NCI-H1436 treated with DMSO at 0.1 percent for 48 hours (cell line): ENCODE results near the gene ITPRIPL2.

Source experiments
- DNase-seq: peaks from one replicate; lab custom pipeline; 2025; lab: John Stamatoyannopoulos, UW

ITPRIPL2 gene

DNA sequence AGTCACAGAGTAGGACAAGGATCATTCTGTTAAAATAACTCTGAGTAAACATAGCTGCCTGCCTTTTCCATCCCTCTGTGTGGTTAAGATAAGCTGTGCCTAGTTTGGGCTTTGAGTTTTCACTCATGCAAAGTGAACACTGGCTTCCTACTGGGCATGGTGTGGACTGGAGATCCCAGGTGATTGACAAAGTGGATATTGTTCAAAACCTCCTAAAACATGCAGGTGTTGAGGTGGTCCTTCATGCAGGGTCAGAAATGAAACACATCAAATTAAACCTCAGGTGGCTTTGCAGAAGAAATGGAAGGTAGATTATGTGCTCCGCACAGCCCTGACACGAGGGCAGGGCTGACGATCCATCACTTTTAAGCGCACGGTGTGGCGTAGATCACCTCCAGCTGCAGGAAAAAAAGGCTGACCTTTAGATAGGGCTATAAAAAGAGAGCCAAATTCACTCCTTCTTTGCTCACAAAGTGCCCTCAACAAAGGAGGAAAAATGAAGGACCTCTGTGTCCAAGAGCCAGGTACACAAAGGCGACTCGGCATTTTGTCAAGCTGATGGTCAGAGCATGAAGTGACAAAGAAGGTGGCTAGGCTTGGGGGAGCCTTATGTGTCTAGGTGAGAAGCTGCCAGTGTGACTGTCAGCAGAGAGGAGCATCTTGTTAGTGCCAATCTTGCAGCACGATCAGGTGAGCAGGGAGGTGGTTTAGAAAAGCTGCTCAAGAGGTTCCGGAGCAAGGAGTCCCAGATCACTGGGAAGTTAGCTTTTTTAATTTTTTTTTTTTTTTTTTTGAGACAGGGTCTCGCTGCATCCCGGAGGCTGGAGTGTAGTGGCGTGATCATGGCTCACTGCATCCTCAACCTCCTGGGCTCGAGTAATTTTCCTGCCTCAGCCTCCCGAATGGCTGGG is 19.9 kb upstream of the ITPRIPL2 start:
- DNase-seq = no peak

DNA sequence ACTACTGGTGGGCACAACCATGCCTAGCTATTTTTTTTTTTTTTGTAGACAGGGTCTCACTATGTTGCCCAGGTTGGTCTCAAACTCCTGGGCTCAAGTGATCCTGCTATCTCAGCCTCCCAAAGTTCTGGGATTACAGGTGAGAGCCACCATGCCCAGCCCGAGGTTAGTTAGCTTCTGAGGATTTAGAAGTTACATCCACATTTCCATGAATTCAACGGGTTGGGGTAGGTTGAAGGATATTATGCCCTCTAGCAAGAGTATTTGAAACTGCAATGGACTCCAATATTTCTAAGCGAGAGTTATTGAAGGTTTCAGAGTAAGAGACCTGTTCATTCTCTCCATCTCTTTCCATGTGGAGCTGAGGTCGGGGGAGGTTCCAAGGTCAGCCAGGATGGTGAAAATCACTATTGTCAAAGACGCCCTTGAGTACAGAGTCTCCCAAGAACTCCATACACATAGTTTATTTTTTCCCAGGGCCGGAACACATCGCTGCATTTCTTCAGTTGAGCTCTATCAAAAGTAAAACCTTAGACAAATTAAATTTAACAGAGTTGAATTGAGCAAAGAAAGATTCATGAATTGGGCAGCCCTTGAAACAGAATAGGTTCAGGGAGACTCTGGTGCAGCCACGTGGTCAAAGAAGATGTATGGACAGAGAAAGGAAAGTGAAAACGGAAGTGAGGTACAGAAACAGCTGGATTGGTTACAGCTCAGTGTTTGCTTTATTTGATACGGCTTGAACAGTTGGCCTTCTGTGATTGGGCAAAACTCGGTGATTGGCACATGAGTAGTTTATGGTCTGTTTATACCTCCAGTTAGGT is 19.0 kb upstream of the ITPRIPL2 start:
- DNase-seq = no peak

DNA sequence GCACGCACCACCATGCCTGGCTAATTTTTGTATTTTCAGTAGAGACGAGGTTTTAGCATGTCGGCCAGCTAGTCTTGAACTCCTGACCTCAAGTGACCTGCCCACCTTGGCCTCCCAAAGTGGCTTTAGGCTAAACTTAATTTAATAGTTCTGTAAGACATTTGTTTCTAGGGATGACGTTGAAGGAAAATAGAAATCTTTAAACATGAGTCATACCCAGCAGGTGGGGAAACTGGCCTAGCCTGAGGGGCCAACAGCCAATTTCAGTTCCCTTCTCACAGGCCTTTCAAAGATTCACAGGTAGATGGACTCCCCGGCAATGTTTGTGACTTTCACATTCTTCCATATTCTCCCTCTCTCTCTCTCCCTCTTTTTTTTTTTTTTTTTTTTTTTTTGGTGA is 18.1 kb upstream of the ITPRIPL2 start:
- DNase-seq = no peak

DNA sequence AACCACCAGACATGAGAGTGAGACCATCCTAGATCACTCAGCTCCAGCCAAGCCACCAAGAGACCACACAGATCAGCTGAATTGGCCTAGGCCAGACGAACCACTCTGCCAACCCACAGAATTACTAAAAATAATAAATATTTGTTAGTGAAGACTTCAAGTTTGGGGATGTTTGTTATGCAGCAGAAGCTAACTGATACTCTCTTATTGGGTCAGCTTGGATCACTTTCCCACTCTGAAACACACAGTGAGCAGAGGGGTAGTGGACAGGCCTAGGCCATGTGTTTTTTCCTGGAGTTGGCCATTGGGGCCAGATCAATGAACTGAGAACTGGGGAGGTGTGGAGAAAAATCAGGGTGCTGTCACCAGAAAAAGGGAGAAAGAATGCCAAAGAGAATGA is 15.6 kb upstream of the ITPRIPL2 start:
- no peak for DNase-seq

DNA sequence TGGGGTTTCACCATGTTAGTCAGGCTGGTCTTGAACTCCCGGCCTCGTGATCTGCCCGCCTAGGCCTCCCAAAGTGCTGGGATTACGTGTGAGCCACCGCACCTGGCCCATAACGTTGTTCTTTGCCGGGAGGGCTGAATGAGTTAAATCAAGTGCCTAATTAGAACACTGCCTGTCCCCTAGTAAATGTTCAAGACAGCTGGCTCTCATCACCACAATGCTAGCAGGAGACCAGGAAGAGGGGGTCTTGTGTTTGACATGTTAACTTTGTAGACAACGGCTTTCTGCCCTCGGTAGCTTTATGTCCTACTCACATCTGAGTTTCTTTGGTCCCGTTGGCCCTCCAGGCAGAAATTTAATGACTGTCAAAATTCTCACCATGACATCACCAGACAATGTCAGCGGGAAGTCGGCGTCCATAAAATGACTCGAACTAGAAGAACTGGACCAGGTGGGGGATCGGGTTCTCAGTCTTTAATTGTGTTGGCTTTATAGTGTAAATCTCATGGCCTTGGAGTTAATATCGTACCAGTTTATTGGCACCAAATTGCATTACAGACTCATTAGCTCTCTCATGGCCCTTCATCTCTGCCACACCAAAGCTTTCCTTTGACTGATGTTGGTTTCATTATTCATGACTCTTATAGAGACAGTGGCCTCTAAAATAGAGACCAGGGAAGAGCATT is 11.4 kb upstream of the ITPRIPL2 start:
- no peak for DNase-seq

DNA sequence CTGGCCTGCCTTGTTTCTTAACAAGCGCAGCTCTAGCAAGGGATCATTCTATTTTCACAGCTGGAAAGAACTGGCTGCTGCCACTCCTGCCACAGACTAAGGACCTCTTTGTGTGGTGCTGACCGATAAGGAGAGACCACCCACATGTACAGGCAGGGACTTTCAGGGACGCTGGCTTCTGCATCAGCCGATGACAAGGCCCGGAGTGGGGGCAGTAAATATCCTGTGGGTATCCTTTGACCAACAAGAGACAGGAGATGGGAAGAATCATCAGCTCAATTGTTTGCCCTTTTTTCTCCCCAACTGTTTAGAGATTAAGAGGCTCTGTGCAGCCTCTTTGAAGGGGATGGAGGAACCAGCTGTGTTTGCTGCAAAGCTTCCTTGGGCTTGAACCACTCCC is 9.2 kb upstream of the ITPRIPL2 start:
- no peak for DNase-seq

DNA sequence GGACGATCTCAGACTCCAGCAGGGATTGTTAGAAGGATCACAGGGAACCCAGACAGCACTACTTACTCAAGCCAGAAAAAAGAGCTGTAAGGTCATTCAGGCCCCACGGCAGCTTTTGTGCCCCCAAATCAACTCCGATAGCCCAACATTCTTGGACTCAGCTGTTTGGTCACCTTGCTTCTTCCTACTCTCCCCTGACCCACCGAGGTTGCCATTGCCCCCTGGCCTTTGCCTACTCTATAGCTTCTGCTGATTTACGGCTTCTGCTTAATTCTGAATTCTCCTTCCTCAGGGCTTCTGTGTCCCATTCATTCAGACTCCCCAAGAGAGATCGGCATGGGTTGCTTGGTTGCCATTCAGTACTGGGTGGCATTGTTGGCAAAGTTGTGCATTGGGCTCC is 8.6 kb upstream of the ITPRIPL2 start:
- DNase-seq = no peak

DNA sequence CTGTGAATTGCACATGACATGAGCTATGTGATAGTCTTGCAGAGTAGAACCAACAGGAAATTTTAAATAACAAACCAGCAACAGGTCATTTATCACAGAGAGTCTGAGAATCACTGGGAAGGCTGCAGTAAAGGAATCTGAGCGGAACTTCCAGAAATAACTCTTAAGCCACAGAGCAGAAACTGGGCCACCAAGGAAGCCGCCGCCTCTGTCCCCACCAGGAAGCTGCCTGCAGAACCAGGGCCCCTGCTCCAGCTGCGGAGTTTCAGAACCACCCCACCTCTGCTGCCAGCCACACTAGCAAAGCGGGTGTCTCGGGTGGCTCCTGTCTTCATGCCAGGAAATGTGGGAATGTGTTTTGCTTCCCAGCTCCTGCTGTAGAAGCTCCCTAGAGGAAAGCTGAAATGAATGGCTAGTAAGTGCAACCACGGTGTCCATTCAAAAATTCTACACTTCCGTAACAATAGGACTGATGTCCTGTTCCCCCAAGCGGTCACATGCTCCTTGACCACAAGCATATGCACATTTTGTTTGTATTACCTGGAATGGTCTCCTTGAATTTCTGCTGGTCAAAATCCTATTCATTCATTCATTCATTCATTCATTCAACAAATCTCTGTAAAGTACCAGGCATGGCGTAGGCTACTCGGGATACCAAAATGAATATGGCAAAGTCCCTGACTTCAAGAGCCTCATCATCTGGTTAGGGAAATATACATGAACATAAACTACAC is 7.7 kb upstream of the ITPRIPL2 start:
- DNase-seq = no peak

DNA sequence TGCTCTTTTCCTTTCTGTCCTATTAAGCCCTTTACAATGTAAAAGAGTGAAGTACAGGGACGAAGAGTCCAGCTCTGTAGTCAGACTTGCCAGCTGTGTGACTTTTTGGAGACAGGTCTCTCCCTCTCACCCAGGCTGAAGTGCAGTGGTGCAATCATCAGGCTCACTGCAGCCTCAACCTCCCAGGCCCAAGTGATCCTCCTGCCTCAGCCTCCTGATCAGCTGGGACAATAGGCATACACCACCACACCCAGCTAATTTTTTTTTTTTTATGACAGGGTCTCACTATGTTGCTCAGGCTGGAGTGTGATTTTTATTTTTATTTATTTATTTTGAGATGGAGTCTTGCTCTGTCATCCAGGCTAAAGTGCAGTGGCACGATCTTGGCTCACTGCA is 7.1 kb upstream of the ITPRIPL2 start:
- DNase-seq = no peak

DNA sequence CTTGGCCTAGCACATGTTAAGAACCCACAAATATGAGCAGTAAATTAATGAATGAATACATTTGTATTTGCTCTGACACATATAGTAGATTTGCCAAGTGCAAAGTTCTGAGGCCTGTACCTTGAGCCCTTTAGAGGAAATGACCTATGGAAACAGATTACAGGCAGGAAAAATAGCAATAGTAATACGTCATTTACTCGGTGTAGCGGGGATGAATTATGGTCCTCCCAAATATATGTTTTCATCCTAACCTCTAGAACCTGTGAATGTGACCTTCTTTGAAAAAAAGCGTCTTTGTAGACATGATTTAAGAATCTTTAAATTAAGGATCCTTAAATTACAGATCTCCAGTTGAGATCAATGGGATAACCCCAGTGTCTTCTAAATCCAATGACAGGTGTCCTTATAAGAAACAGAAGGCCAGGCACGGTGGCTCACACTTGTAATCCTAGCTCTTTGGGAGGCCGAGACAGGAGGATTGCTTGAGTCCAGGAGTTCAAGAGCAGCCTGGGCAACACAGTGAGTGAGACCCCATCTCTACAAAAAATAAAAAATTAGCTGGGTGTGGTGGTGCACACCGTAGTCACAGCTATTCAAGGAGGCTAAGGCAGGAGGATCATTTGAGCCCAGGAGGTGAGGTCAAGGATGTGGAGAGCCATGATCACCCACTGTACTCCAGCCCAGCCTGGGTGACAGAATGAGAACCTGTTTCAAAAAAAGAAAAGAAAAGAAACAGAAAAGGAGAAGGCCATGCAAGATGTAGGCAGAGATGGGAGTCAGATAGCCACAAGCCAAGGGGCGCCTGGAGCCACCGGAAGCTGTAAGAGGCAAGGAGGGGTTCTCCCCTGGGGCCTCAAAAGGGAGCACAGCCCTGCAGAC is 5.1 kb upstream of the ITPRIPL2 start:
- no peak for DNase-seq

DNA sequence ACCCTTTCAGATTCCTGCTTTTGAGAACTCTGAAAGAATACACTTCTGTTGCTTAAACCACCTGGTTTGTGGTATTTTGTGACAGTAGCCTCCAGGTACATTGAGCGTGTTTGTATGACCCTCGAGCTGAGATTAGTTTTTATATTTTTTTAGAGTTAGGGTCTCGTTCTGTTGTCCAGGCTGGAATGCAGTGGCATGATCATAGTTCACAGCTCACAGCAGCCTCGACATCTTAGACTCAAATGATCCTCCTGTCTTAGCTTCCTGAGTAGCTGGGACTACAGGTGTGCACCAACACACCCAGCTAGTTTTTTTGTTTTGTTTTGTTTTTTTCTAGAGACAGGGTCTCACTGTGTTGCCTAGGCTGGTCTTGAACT is 4.5 kb upstream of the ITPRIPL2 start:
- no peak for DNase-seq

DNA sequence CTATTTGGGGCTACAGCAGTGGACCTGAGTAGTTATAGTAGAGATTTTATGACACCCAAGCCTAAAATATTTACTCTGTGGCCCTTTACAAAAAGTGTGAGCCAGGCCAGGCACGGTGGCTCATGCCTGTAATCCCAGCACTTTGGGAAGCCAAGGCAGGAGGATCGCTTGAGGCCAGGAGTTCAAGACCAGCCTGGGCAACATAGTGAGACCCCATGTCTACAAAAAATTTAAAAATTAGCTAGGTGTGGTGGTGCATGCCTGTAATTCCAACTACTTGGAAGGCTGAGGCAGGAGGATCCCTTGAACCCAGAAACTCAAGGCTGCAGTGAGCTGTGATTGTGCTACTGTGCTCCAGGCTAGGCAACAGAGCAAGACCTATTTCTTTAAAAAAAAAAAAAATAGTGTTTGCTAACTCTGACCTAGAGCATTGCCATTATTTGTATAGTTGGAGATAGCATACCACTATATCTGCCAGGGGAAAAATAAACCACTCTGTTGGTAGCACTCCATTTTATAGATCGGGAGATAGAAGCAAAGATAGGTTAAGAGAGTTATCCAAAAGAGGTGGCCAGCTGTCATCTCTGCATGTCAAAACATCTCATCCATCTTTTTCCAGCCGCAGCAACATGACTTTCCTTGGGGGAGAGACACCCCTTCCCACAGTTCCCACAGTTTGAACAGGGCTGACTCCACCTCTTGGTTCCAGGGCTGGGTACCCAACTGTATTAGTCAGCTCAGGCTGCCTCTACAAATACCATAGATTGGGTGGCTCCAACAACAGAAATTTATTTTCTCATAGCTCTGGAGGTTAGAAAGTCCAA is 3.0 kb upstream of the ITPRIPL2 start:
- no peak for DNase-seq

DNA sequence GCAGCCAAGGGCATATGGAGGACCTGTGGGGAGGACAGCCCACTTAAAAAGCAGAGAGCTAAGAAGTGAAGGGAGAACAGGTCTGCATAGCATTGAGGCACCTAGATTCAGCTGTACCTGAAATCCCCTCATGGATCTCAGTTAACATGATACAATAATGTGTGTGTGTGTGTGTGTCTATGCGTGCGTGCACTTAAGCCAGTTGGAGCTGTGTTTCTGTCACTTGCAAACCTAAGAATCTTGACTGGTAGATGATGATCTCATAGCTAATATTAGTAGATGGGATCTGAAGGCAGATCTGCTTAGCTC is 1.7 kb upstream of the ITPRIPL2 start:
- DNase-seq = no peak

DNA sequence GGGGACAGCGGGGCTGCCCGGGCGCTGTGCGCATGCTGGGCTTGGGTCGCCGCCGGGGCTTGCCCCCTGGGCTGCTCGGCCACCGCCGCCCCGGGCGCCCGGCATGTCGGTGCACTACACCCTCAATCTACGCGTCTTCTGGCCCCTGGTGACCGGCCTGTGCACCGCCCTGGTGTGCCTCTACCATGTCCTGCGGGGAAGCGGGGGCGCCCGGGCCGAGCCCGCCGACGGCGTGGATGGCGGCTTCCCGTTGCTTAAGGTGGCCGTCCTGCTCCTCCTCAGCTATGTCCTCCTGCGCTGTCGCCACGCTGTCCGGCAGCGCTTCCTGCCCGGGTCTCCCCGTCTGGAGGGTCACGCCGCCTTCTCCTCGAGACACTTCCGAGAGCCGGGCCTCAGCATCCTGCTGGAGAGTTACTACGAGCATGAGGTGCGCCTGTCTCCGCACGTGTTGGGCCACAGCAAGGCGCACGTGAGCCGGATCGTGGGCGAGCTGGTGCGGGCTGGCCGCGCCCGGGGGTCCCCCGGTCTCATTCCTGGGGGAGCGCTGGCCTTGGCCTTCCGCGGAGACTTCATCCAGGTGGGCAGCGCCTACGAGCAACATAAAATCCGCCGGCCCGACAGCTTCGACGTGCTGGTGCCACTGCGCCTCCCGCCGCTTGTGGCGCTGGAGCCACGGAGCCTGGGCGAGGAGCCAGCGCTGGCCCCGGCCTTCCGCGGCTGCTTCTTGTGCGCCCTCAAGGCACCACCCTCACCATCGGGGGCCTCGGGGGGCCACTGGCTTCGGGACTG is 789 bp downstream of the ITPRIPL2 start:
- DNase-seq = no peak

DNA sequence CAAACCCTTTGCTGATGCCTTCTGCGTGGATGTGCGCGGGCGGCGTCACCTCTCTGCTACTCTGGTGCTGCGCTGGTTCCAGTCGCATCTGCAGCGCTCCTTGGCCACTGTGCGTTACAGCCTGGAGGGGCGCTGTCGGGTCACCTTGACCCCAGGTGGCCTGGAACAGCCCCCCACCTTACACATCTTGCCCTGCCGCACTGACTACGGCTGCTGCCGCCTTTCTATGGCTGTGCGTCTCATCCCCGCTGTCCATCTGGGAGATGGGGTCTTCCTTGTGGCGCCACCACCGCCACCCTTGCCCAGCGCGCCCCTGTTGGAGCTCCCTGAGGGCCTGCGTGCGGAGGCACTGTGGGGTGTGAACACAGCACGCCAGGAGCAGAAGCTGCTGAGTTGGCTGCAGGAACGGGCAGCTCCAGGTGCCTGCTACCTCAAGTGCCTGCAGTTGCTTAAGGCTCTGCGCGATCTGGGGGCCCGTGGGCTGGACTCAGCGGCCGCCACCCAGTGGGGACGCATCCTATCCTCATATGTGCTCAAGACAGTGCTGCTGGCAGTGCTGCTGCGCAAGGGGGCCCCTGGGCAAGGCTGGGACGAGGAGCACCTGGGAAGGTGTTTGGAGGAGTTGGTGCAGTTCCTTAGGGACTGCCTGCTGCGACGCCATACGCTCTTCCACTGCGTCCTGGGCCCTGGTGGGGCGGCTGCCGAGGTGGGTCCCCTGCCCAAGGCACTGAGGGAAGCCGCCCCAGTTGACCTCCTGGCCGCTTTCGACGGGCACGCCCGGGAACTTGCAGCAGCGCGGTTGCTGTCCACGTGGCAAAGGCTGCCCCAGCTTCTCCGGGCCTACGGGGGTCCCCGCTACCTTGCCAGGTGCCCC is 1.6 kb downstream of the ITPRIPL2 start:
- DNase-seq = no peak

DNA sequence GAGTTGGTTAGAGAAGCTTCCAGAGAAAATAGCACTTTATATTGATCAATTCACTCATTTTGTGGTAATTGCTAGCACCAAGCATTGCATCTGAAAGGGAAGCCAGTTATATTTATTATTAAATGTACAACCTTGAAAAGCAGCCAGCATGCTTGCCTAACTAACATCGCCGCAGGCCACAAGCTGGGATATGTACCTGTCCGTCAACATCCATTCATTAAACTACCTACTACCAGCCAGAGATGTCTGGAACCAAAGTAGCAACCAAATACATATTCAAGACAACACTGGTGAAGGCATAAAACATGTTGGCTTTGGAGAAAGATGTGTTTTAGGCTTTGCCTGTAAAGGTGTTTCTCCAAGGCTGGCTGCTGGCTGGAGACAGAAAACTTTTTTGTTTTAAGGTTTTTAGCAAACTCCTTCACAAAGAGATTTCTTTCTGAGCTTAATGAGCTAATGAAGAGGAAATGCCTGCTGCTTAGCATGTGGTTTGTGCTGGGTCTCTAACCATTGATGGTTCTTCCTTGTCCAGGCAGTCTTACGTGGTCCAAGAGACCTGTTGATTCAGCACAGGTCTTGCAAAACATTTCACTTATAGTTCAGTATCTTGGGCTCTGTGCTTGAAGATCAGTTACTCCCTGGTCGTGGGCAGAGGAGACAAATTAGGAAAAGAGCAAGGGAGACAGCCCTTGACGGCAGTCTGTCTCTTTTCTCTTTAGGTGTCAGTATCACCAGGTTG is 3.1 kb downstream of the ITPRIPL2 start:
- DNase-seq = no peak

DNA sequence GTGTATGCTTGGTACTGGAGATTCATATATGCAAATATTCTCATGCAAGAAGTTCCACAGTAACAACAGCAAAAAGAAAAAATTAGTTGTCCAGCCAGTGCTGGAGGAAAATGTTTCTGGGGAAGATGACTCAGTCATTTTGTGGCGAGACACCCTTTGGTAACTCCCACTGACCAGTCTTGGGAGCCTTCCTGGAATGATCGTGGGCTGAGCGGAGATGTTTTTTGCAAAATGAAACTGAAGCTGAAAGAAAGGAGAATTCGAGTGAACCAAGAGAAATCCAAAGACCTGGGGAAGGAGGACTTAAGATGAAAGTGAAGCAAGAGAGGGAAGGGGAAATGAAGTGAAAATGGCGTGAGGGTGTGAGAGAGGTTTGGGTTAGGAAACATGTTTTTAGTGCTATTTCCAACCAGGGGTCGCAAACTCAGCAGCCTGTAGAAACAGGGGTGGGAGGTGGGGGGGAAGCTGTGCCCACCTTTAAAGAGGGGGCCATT is 5.2 kb downstream of the ITPRIPL2 start:
- DNase-seq = no peak

DNA sequence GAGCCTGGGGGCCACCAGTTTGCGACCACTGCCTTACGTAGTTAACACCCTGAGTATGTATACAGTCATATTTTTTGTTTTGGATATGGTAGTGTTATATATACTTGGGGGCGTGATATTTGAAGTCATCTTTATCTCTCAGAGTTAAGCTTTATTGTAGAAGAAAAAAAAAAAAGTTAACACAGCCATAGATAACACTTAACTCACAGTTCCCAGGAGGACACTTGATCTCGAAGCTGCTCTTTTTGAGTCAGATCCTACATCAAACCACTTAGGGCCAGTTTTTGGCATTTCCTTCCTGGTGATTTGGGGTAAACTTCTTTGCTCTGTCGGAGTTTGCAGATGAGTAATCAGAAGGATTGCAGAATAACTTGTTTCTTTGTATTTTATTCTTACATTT is 5.8 kb downstream of the ITPRIPL2 start:
- no peak for DNase-seq
